NK-92 (cell line): ENCODE results near the gene AGAP1.

ENCODE experiments used
- DNase-seq: peaks from one replicate; lab custom pipeline; 2025; ENCODE audit not compliant: unreplicated experiment; lab: John Stamatoyannopoulos, UW

The AGAP1 gene

GRCh38 chr2:235951982-235952381, 458.1 kb downstream of the AGAP1 start:
- no peak for DNase-seq

- DNase-seq = no peak
Measured at GRCh38 chr2:235952714-235953113, 458.9 kb downstream of the AGAP1 start.

- DNase-seq = no peak
Measured at GRCh38 chr2:235954281-235954680, 460.4 kb downstream of the AGAP1 start.

- no peak for DNase-seq
Measured at GRCh38 chr2:235954888-235955480, 461.1 kb downstream of the AGAP1 start.

- DNase-seq = no peak
Measured at GRCh38 chr2:235955664-235956063, 461.8 kb downstream of the AGAP1 start.

- no peak for DNase-seq
Measured at GRCh38 chr2:235956281-235956970, 462.6 kb downstream of the AGAP1 start.

GRCh38 chr2:235957251-235957650, 463.4 kb downstream of the AGAP1 start:
- DNase-seq = no peak

GRCh38 chr2:235958221-235958930, 464.5 kb downstream of the AGAP1 start:
- no peak for DNase-seq

- DNase-seq = no peak
Measured at GRCh38 chr2:235958931-235959410, 465.1 kb downstream of the AGAP1 start.

GRCh38 chr2:235960011-235960715, 466.3 kb downstream of the AGAP1 start:
- no peak for DNase-seq

GRCh38 chr2:235960716-235961640, 467.1 kb downstream of the AGAP1 start:
- no peak for DNase-seq

- no peak for DNase-seq
Measured at GRCh38 chr2:235961711-235962110, 467.9 kb downstream of the AGAP1 start.

- DNase-seq = no peak
Measured at GRCh38 chr2:235963853-235964577, 470.2 kb downstream of the AGAP1 start.

GRCh38 chr2:235964787-235965390, 471.0 kb downstream of the AGAP1 start:
- DNase-seq = no peak

GRCh38 chr2:235966396-235966795, 472.6 kb downstream of the AGAP1 start:
- DNase-seq = no peak

- no peak for DNase-seq
Measured at GRCh38 chr2:235966932-235967757, 473.3 kb downstream of the AGAP1 start.

GRCh38 chr2:235968155-235968554, 474.3 kb downstream of the AGAP1 start:
- DNase-seq = no peak

GRCh38 chr2:235968616-235969324, 474.9 kb downstream of the AGAP1 start:
- no peak for DNase-seq
